ENCODE data around the gene NOCT.
"Not testable (repeated sequence)": the region's sequence is repeated elsewhere in the genome, so short reads cannot be mapped to it uniquely, and the experiment has no call there.

The NOCT gene

DNA sequence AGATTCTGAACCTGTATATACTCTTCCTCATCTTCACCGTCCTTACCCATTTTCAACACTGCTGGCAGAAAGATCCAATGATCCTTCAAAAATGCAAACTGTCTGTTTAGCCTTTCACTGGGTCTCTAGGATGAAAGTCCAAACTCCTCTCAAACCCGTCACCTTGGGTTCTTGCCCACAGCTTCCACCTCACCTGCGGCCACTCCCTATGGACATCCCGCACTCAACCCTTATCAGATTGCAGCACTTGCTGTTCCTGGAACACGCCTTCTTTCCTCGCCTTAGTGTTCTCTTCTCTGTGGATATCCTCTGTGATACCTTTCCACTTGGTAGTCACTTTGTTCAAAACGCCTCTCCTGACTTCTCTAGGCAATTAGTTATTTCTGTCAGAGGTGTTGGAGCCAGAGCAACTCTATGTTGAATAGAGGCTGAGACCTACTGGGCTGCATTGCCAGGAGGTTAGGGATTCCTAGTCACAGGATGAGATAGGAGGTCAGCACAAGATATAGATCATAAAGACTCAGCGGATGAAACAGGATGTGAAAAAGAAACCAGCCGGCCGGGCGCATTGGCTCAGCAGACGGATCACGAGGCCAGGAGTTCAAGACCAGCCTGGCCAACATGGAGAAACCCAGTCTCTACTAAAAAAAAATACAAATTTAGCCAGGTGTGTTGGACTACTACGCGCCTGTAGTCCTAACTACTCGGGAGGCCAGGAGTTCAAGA, 4.2 kb upstream of the NOCT start:
- no peak for DNase-seq

DNA sequence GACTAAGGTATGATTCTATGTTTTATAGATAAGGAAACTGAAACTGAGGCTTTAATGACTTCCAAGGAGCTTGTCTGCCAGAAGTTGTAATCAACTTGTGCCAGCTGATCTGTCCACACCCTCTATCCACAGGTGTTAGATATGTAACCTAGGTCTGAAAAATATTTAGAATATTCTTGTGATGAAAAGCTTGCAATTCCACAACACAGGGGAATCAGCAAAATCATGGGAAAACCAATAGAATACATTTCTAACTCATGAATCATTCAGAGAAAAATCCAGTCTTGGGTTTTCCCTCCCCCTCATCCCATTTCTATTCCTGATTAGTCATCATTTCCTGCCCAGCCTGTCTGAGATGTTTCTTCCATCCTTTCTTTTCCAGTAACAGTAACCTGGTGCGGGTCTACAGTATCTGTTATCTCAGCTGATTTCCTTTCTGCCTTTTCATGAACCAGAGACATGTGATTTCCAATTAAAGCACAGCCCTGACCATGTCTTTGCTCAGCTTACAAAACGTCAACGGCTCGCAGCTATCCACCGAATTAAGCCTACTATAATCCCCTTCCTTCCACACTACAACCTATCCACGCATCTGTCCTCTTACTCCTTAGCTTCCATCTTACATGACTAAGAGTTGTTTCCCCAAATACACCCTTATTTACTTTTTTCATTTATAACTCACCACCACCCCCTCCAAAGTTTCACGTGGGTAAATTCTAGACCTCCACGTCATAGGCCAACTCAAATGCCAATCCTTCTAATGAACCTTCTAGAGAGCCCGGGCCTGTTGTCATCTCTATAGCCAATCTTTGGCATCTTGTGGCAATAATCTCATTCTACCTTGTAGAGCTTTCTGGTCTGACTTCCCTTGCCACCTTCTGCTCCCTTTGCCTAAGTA, 961 bp upstream of the NOCT start:
- DNase-seq = no peak

DNA sequence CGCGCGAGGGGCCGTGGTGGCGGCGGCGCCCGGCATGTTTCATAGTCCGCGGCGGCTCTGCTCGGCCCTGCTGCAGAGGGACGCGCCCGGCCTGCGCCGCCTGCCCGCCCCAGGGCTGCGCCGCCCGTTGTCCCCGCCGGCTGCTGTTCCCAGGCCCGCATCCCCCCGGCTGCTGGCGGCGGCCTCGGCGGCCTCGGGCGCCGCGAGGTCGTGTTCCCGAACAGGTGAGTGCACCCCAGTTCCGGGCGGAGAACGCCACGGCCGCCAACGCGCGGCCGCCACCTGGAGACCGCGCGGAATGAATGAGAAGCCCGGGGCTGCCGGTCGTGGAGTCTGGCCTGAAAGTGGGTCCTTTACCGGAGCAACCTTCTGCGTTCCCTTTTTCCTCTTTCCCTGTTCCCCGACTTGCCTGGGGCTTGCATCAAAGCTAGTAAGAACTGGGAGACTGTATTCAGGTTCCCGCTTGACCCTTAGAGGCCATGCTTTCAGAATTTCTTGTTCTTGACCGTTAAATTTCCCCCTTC, 429 bp downstream of the NOCT start:
- peak; percentile 20 for DNase-seq

DNA sequence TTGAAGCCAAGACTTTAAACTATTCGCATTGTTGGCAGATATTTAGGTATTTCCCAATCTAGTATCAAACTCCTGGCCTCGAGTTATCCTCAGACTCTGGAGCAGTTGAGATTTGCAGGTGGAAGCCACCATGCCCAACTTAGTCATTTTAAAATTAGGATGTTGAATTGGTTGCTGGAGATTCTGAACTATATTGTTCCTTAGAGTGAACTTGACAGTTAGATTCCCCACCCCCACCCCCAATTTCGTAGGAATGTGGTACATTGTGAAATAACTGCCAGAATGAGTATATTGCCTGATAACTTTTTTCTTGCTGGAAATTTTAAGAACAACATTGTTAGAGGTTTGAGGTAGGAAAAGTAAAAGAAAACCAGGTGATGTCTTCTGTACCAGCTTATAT, 2.3 kb downstream of the NOCT start:
- no peak for DNase-seq

DNA sequence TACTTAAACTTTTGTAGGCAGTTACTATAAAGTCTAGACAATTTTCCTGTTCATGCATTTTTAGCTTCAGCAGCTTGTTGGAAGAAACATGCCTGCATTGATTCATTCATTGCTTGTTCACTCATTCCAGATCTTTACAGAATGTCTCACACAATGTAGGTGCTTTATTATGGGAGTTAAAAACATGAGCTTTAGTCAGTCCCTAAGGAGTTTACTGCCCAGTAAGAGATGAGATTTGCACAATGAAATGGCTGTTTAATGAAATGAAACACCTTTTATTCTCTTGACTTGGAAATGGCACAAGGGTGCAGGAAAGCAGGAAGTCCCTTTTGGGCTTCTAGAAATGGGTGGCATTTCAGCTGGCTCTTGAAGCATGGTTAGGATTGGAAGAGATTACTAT, 2.9 kb downstream of the NOCT start:
- no peak for DNase-seq

DNA sequence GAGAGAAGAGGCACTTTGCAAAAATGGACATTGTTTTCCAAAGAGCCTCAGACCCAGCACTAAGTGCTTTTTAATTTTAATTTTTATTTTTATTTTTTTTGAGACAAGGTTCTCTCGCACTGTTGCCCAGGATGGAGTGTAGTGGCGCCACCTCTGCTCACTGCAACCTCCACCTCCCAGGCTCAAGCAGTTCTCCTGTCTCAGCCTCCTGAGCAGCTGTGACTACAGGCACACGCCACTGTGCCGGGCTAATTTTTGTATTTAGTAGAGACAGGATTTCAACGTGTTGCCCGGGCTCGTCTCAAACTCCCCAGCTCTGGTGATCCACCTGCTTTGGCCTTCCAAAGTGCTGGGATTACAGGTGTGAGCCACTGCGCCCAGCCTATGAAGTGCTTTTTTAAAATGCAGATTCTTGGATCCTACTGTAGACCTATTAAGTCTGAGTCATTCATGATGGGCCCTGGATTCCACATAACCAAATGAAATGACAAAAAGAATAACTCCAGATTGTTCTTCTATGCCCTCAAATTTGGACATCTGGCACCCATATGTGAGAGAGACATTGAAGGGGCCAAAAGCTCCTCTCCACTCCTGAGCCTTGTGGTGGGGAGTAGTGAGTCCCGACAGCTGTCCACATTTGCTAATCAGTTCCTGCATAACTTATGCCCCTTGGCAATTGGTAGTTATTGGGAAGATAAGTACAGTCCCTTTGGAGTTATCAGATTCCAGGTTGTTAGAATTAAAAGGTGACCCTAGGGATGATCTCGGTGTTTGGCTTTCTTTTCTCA, 3.6 kb downstream of the NOCT start:
- DNase-seq = no peak

DNA sequence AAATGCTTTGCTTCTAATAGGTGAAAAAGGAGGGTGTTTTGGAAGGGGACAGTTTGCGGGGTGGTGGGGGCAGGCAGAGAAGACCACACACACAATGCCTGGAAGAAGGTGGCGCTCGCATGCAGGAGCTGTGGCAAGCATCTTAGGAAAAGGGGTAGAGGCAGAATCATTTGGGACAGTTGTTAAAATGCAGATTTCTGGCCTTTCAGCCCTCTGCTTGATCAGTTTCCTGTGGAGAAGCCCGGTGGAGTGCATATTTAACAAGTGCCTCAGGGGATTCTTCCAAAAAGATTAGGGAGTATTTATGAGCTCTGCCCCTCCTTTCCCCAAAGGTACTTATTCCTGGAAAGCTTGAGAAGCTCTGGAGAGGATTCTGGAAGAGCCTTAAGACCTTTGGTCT, 4.8 kb downstream of the NOCT start:
- DNase-seq = no peak

DNA sequence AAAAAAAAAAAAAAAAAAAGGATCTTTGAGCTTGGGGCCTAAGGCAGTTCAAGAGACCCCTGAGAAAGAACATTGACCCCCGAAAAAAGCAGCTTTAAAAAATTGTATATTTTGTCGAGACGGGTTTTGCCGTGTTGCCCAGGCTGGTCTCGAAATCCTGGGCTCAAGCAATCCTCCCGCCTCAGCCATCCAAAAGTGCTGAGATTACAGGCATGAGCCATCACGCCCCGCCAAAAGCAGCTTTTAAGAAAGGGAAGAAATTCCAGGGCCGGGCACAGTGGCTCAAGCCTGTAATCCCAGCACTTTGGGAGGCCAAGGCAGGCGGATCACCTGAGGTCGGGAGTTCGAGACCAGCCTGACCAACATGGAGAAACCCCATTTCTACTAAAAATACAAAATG, 5.5 kb downstream of the NOCT start:
- DNase-seq = not testable (repeated sequence)

DNA sequence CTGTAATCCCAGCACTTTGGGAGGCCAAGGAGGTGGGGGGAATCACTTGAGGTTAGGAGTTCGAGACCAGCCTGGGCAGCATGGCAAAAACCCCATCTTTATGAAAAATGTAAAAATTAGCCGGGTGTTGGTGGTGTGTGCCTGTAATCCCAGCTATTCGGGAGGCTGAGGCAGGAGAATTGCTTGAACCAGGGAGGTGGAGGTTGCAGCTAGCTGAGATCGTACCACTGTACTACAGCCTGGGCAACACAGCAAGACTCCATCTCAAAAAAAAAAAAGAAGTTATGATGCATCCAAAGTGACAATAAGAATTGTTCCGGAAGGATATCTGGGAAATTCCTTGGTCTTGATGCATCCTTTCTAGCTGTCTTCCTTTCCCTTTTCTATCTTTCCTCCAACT, 7.3 kb downstream of the NOCT start:
- no peak for DNase-seq

DNA sequence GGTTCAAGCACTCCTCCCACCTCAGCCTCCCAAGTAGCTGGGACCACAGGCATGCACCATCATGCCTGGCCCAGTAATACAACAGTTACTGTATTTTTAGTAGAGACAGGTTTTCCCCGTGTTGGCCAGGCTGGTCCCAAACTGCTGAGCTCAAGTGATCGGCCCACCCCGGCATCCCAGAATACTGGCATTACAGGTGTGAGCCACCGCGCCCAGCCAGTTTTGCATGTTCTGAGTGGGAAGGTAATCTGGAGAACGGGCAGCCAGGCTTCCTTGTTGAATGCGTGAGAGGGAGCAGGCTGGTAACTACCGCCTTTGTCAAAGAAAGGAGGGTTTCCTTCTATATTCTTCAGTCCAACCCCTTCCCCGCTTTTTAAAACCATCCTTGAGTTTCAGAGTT, 9.1 kb downstream of the NOCT start:
- no peak for DNase-seq

DNA sequence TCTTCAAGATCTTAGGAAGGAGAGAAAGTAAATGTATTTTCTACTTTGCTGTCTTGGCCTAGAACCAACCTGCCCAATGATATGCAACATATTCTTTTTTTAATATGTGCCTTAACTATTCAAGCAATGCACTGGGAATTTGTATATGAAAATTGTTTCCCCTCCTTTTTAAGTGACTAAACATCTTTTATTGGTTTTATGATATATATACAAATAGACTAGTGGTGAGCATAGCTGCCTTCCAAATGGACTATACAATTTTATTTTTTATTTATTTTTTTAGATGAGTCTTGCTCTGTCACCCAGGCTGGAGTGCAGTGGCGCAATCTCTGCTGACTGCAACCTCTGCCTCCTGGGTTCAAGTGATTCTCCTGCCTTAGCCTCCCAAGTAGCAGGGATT, 10.3 kb downstream of the NOCT start:
- no peak for DNase-seq

DNA sequence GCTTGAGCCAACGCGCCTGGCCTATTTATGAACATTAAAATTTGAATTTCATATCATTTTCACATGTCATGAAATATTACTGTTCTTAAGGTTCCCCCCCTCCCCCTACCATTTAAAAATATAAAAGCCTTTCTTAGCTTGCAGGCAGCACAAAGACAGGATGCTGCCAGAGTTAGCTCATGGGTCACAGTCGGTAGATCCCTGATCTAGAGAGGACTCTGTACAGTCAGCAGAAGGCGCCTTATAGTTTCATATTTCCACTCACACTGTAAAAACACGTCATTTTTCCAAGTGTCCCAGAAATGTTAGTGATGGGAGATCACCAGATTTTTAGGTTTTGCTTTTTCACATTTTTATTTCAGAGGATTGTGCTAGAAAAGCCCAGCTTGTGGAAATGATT, 12.2 kb downstream of the NOCT start:
- DNase-seq = no peak

DNA sequence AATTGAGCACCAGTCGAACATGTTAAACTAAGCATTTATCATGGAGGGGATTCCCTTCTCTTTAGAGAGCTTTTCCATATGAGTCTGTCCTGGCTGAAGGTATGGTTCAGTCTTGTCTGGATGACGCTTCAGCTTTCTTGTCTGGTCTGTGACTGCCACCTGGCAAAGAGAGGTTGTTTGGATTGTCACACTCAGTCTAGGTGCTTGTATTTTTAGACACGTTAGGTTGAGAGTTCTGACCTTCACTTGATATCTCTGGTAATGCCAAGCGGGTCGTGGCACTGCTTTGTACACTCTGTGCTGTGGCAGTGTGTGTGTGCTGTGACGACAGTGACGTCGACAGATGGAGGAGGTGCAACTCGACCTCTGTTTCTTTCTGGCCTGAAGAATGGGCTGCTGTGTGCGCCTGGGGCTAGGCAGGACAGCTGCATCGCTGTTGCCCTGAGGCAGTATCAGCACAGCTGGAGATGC, 12.6 kb downstream of the NOCT start:
- DNase-seq = no peak

DNA sequence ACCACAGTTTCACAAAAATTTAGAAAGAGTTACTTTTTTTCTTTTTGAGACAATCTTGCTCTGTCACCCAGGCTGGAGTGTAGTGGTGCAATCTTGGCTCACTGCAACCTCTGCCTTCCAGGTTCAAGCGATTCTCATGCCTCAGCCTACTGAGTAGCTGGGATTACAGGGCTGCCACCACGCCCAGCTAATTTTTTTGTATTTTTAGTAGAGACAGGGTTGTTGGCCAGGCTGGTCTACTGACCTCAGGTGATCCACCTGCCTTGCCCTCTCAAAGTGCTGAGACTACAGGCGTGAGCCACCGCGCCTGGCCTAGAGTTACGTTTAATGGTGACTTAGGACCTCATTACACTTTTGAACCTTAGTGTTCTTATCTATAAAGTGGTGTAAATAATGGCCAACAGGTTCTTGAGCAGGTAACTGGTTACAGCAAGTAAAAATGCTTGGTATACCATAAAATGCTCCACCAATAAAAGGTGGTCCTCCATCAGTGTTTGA, 14.3 kb downstream of the NOCT start:
- DNase-seq = not testable (repeated sequence)

DNA sequence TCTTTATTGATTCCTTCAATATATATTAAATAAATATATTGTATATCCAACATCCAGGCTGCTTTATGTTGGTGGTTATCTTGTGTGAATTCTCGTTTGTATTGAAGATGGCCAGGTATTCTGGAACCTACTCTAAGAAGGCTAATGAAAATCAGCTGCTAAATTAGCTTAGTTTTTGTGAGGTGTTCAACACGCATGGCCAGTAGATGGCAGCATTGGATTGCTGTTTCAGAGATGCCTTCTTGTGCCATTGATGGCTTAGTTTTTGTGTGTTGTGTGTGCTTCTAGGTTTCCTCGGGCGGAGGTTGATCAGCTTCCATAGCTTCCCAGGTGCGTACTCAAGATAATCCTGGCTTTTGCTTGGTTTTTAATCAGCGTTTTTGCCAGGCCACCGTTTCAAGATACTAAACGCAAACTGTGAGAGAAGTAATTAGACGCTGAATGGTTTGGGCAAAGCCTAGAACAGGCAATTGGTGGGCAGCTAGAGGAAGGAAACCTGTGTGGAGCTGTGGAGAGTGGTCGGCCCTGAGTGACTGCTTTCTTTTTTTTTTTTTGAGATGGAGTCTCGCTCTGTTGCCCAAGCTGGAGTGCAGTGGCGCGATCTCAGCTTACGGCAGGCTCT, 15.1 kb downstream of the NOCT start:
- peak; percentile 74 for DNase-seq

DNA sequence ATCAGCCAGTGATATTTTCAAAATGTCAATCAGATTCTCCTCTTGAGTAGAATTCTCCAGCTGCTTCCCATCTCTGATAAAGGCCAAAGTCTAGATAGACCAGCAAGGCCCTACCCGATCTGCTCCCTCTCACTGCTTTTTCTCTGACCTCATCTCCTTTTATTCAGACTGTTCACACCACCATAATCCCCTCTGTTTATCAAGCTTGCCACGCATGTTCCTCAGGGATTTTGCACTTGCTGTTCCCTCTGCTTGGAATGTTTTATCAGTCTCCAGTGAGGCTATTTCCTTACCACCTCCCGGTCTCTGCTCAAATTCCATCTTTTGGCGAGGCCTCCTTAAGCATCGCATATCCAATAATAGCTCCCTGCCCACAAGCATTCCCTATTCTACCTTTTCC, 20.1 kb downstream of the NOCT start:
- no peak for DNase-seq

DNA sequence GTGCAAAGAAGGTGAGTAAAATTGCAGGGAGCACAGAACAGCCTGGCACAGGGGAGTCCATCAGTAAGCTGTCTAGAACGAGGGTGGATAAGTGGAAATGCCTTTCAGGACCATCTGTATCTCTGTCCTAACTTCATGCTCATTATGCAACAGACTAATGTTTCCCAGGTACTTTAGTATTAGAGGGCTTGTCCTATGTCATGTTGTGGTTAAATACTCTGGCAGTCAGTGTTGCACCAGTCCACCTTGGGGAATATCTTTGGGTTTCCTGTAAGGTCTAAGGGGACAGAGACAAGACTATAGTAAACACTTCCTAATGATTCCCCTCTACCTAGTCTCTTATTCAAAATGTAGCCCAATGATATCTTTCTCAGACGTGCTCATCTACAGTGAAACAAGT, 21.3 kb downstream of the NOCT start:
- DNase-seq = no peak

DNA sequence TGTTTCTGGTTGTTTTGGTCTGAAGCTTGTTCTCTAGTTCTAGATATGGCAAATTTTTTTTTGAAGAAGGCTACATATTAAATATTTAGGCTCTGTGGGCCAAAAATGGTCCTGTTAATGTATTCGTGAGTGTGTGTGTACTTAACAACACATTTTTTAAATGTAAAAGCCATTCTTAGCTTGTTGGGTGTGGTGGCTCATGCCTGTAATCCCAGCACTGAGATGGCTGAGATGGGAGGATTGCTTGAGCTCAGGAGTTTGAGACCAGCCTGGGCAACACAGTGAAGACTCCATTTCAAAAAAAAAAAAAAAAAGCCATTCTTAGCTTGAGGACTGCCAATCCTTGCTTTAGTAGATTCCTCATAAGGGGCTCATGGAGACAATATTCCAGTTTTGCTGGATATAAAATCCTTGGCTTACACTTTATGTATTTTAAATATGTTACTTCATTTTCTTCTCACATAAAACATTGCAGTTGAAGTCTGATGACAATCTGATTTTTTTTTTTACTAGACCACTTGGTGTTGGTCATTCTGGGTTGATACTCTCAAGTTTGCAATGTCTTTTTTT, 23.4 kb downstream of the NOCT start:
- DNase-seq = no peak

DNA sequence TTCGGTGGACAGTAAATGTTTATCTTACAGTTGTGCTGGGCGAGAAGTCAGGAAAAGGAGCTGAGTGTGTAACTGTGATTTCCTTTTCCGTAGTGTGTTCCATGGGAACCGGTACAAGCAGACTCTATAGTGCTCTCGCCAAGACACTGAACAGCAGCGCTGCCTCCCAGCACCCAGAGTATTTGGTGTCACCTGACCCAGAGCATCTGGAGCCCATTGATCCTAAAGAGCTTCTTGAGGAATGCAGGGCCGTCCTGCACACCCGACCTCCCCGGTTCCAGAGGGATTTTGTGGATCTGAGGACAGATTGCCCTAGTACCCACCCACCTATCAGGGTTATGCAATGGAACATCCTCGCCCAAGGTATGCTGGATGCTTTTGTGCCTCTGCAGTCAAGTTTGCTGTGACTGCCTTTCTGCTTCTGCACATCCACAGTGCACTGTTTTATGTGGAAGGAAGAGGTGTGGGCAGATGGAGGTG, 27.4 kb downstream of the NOCT start:
- DNase-seq = no peak

DNA sequence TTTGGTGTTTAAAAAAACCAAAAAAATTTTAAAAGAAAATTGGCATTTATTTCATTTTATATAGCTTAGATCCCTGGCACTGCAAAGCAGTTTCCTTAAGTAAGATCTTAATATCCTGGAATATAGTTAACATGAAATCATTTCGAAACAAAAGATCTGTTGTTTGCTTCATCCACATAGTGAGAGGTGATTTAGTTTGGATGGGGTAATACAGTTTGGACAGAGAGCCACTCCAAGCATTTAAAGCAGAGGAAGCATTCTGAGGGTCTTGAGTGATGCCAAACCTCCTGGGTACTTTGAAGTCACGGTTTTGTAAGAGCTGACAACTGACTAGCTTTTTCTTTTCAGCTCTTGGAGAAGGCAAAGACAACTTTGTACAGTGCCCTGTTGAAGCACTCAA, 28.7 kb downstream of the NOCT start:
- no peak for DNase-seq

DNA sequence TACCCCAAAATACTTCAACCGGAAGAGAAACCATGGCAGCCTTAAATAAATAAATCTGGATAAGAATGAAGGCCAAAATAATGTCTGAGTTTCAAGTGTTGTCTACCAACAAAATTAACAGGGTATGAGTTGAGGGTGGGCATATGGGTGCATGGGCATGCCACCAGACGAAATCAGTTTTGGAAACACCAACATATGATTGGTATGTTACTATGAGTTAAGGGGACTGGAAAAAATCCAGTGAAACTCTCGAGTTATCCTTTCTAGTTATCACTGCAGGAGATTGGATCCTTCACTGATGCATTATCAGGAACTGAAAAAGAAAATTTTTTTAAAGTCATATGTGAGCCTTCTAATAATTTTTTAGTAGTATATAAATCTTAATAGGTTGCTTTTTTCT, 32.4 kb downstream of the NOCT start:
- DNase-seq = no peak

DNA sequence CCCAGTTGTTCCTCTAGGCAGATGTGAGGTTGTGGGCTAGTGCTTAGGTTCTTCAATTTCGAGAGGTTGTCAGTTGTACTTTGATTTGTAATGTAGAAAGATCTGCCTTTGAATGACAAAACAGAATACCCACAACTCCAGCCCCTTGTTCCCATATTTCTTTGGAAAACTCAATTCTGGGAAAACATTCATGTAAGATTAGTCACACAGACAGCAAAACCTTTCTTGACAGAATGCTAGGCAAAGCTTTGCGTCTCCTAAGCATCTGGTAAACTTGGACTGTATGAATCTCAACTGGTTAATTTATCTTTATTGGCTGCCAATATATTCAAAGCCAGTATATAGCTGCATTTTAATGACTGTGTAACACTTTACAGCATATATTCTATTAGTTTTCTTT, 34.9 kb downstream of the NOCT start:
- DNase-seq = no peak
